ENCODE results near the gene MPV17.
A peak's percentile ranks its signal among the peaks of the same experiment; 100 is the strongest.
"Not testable (repeated sequence)": the region's sequence is repeated elsewhere in the genome, so short reads cannot be mapped to it uniquely, and the experiment has no call there.

The MPV17 gene

DNA sequence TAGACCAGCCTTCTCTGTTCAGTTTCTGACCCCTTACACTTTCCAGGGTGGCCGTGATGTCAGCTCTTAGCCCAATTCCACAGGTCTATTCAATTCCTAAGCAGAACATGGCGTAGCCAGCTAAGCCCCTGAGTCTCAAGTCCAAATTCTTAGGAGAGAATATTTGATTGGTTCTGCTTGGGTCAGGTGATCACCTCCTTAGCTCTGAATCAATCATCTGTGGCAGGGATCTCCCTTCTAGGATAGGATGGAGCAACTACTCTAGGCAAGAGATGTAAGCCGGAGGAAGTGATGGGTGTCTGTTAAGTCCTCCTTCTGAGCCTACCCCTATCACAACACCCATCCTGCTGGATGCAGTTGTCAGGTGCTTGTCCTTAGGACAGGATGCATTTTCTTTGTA is 25.7 kb downstream of the MPV17 start:
- DNase-seq = no peak

DNA sequence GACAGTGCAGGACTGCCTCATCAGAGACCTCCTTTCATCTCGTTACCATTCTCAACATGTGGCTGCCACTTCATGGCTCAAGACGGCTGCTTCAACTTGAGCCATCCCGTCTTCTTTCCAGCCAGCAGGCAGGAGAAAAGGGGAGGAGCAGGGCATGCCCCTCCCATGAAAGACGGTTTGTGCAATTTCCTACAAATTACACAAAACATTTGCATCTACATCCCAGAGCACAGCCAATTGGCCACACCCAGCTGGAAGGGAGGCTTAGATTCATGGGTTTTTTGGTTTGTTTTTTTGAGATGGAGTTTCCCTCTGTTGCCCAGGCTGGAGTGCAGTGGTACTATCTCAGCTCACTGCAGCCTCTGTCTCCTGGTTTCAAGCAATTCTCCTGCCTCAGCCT is 26.4 kb downstream of the MPV17 start:
- DNase-seq = no peak

DNA sequence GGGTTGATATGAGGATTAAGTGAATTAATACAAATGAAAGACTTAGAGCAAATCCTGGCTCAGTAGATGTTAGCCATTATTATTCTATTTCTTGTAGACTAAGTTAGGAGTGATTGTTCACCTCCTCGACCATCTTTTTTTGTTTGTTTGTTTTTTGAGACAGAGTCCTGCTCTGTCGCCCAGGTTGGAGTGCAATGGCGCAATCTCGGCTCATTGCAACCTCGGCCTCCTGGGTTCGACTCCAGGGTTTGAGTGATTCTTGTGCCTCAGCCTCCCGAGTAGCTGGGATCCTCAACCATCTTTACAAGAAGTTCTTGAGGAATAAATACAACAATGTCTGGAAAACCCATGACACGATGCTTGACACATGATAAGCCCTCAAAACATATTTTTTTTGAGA is 28.0 kb downstream of the MPV17 start:
- DNase-seq = no peak

DNA sequence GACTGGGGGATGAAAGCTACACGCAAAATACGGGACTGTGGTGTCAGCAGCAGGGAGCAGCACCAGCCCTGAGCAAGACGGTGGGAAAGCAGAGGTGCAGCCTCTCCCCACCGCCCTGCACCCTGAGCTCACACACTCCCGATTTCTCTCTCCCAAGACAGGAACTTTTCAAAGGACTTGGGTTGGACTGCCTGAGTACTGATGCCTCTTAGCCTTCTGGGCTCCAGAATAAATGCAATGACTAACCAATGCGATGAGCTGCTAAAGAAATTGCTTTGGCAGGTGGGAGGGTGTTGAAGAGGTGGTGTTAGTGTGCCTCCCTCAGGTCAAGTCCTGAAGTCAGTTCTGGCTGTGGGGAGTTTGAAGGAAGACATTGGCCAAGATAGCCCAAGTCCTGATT is 31.0 kb downstream of the MPV17 start:
- peak; percentile 19 for DNase-seq

DNA sequence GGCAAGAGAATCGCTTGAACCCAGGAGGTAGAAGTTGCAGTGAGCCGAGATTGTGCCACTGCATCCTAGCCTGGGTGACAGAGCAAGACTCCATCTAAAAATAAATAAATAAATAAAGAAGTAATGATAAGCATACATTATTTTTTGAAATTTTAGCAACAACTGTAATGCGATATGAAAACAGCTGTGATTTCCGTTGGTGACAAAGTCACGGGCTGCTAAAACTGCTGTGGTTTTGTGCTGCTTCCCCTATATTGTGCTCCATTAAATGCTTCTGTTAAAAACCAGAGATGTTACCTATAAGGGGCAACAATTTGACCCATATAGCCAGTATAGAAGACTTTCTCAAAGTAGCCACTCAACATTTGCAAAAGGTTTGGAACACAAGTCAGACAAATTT is 32.3 kb downstream of the MPV17 start:
- no peak for DNase-seq

DNA sequence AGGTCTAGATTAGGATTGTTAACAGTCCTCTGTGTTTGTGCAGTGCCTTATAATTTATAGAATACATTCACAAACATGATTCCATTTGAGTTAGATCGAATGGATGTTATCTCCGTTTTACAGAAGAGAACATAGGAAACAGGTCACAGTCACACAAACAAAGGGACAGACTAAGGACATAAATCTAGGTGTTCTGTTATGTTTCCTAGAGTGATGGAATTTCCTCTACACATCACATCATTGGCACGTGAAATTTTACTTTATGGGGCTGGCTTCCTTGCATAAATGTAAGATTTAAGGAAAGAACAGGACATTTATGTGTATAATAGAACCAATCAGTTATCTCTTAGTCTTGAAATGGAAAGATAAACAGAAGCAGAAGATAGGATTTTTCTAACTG is 34.3 kb downstream of the MPV17 start:
- no peak for DNase-seq

DNA sequence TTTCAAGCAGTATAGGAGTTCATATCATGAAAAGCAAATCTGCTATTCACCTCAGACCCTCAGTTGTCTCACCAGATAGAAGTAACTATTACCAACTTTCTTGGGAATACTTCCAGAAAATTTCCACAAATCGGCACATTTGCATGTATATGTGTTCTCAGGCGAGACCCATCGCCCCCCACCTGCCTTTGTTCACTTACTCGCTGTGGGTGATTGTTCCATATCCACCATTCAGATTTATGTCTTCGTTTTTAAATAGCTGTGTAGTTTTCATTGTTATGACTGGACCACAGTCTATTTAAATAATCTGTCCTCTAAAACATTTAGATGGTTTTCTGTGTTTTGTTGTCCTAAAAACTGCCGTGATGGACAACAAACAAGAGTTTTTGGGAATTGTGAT is 37.4 kb downstream of the MPV17 start:
- DNase-seq = no peak

DNA sequence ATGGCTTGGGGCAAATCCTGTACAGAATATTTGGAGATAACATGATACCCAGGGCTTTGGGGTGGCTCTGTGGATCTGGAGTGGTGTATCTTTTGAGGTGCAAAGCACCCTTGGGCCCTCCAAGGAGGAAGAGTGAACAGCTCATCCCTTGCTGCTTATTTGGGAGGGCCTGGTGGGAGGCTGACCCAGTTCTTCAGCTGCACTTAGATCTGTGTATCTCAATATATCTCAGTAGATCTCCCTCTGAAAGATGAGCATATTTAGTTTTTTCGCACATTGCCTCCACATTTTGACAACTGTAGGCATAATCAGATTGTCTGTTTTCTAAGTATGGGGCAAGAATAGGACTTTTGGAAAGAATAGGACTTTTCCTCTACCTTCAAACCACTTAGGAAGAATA is 37.9 kb downstream of the MPV17 start:
- DNase-seq = no peak

DNA sequence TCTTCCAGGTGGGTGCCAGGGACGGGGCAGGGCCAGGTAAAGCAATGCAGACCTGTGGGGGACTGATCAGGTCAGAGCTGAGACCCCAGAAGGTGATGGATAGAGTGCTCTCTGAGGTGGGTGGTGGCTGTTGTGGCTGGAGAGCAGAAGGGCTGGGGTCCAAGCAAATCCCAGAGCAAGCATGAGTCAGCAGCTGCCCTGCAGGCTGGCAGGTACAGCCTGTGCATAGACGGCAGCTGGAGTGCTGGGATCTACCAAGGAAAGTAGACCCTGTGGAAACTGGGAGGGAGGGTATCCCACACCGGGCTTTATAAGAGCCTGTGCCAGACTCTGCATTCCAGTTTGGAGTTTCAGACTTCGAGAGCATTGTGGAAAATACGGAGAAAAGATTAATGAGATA is 40.0 kb downstream of the MPV17 start:
- DNase-seq = peak; percentile 39

DNA sequence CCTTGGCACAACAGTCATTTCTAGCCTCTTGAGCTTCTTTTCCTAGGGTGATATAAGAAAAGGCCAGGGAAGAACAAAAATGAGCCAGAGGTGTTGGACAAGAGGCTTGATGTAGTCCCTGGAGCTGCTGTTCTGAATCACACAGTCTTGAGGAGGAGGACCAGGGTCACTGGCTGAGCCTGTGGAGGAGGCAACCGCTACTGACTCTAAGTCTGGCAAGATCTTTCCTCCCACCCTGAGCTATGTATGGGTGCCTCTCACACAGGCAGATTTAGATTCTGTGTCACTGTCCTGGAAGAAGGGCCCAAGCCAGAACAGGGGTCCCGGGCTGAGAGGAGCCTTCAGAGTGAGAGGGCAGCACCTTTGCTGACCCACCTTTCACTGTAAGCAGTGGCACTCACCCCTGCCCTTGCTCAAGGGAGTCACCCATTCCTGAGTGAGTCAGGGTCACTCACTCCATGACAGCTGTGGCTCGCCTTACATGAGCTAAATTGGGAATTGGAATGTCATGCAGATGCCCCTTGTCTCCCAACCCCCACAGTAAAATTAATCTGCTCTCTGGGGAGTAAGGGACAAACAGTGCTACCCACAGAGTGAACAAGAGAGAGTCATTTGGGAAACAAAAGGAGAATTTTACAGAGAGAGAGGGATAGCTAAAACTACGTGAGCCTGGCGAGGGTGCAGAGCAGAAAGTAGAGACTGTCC is 40.9 kb downstream of the MPV17 start, which contains the start of gene TRIM54:
TSS of gene TRIM54 (plus strand) at position 575 of the 705 bp plus-strand sequence. CDS start 303 bp downstream, outside the sequence.
- DNase-seq = no peak

DNA sequence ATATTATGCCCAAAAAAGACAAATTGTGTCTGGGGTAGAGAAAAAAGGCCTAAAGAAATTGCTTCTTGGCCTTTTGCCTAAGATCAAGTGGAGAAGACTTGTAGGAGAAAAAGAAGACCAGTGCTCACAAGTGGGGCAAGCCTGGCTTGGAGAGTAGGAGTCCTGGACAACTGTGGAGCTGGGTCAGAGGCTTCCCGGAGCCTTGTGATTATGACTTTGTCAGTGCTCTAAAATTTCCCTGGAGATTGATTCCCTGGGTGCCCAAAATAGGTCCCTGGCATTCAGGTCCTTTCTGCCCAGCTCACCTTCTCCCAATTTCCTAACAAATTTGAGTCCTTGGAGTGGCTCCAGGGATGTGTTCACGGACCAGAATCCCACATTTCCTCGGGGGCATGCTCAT is 41.5 kb downstream of the MPV17 start:
- no peak for DNase-seq

DNA sequence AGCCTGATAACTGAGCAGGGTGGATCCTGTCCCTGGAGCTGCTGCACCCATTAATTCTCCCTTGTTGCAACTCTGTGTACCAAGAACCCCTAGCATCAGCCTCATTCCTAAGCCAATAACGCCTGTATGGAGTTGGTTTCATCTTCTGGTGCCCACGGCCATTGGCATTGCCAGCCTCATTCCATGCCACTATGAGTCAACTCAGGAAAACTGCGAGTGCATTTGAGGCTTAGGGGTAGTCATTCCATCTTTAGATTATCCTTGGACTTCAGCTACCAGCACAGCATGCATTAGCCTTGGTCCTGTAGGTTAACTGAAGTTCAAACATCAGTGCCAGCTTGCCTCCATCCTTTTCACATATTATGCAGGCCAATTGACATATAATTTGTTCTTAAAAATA is 42.1 kb downstream of the MPV17 start:
- DNase-seq = no peak

DNA sequence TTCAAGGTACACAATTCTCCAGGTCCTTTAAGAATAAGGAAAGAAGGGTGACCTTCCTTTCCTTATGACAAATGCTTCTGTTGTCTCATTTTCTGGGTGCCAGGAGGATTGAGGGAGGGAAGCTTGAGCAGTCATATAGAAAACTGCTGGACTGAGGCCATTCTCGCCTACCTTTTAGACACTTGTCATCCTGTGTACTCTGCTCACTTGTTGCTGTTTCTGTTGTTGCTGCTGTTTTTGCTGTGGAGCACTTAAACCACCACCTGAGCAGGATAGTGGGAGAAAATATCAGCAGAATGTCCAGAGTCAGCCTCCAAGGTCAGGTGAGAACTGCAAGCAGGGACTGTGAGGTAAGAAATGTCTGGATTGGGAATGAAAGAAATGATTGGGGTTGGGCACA is 44.9 kb downstream of the MPV17 start:
- DNase-seq = no peak

DNA sequence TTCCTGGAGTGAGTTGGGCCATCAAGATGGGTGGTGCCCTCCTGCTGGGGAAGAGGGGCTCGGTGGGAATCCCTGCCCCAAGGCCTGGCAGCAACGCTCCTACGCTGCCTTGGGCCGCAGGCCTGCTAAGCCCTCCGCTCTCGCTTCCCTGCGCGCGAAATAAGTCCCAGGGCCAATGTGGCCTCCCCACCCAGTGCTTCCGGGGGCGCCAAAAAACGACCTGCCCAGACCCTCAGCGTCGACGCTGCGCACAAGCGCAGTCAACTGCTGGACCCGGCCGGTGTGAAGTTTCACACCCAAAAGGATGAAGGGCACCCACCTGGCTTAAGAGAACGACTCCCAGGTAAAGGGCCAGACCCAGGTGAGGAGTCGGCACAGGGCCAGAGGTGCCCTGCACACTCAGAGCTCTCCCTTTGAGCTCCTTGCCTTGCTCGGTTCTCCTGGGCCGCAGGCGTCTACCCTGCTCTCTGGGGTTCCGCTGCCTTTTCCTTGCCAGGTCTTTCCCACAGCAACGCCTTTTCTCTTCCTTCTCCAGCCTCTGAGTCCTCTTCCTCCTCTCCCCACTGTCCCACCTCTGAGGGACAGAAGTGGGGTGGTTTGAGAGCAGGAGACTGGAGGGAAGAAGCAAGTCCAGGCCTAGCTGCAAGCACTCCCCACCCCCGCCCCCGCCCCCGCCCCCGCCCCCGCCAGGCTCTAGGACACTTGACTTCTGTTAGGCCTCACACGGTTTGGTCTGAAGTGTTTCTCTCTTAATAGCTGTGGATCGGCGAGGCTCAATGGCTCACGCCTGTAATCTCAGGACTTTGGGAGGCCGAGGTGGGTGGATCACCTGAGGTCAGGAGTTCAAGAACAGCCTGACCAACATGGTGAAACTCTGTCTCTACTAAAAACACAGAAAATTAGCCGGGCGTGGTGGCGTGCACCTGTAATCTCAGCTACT is 47.4 kb downstream of the MPV17 start, which contains the start of gene DNAJC5G:
TSS of gene DNAJC5G (plus strand) at position 223 of the 940 bp plus-strand sequence. CDS start 1,296 bp downstream, outside the sequence.
- no peak for DNase-seq

DNA sequence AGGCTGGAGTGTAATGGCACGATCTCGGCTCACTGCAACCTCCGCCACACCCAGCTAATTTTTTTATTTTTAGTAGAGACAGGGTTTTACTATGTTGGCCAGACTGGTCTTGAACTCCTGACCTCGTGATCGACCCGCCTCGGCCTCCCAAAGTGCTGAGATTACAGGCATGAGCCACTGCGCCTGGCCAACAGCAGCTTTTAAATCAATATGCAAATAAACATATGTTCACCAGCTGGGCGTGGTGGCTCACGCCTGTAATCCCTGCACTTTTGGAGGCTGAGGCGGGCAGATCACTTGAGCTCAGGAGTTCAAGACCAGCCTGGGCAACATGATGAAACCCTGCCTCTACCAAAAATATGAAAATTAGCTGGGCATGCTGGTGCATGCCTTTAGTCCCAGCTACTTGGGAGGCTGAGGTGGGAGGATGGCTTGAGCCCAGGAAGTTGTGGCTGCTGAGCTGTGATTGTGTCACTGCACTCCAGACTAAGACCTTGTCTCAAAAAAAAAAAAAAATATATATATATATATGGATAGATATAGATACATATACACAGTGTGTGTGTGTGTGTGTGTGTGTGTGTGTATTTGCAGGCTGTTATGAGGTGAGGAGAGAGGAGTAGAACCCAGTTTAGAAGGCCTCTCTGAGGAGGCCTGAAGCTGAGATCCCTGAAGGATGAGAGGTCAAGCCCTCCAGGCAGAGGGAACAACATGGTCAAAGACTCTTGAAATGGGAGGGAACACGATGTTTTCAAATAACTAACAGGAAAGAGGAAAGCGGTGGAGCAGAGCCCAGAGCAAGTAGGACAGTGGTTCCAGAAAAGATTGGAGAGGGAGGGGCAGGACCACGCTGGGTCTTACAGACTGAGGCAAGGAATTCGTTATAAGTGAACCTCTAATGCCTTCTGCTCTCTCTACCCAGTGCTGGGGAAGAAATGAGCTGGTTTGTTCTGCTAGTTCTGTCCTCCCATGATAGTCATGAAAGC is 50.1 kb downstream of the MPV17 start:
- not testable (repeated sequence) for DNase-seq

DNA sequence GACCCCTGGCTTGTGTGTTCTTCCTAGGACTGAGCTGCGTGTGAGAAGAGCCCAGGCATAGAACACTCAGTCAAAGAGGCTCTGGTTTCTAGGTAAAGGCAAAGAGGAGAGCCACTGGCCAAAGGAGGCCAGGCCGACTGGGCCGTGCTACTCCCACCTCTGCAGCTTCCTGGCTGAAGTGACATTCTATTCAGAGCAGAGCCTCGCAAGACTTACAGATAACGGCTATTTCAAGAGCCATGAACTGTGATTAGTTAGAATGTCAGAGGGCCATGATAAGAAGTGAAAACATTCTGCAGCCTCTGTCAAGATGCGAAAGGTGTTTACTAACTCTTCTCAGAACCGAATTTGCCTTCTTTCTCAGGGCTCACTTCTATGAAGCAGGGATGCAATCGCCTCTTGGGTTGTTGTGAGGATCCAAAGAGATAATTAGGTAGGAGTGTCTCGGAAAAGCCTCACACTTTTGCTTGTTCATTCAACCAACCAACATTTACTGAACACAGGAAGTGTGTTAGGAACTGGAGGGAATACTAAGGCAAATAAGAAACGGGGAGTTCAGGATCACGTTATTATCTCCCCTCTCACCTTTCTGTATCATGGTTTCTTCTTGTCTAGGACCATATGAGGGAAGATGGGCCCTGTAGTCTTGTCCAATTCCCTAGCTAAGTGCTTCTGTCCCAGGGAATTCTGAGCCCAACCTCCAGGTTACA is 51.1 kb downstream of the MPV17 start:
- DNase-seq = no peak

DNA sequence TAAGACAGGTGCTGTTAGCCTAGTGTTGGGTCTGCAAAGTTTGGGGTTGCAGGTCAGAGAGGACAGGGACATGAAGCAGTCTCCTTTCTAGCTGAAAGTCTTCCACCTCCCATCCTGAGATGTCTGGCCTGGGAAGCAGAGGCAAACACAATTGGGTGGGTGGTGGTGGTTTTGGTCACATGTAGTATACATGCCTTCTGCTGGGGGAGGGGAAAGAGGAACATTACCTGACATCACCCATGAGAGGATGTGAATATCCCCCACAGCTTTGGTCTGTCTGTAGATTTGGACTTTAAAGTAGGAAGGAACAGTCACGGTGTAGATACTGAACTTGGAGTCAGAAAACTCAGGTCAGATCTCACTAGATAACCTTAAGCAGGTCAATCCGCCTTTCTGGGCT is 52.2 kb downstream of the MPV17 start:
- no peak for DNase-seq

DNA sequence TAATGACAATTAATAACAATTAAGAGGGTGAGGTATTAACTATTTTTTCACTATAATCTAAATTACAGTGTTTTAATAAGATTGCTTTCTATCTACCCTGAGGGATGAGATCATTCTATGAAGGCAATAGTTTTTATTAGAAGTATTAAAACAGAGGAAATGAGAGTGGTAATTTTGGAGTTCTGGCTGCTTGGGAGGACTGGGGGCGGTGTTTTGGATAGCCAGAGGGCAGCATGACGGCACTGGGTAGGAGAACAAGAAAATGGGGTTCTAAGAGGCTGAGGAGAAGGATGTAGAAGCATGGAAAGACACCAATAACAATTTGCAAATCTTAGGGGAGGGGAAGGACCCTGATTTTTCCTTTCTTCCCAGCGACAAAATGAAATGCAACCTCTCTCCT is 52.8 kb downstream of the MPV17 start:
- no peak for DNase-seq

DNA sequence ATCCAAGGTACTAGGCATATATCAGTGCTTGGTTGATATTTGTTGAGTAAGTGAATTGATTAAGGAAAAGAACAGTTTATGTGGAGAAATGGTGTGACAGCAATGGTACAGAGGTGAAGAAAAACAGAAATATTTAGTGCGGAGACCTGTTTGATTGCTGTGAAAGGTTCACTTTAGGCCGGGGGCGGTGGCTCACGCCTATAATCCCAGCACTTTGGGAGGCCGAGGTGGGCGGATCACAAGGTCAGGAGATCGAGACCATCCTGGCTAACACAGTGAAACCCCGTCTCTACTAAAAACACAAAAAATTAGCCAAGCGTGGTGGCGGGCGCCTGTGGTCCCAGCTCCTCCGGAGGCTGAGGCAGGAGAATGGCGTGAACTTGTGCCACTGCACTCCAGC is 54.6 kb downstream of the MPV17 start:
- DNase-seq = not testable (repeated sequence)

DNA sequence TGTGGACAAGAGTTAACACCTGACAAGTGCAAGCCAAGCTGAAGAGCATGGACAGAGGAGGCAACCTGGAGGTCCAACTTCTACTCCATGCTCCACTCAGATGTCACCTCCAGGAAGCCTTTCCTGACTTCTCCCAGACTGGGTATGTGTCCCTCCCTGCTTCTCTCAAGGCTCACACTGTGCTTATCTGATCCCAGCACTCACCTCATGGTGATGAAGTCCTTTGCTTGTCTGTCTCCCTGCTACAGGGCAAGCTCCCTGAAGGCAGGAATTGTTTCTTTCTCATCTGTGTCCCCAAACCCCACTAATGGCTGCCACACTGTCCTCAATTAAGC is 57.4 kb downstream of the MPV17 start:
- no peak for DNase-seq

DNA sequence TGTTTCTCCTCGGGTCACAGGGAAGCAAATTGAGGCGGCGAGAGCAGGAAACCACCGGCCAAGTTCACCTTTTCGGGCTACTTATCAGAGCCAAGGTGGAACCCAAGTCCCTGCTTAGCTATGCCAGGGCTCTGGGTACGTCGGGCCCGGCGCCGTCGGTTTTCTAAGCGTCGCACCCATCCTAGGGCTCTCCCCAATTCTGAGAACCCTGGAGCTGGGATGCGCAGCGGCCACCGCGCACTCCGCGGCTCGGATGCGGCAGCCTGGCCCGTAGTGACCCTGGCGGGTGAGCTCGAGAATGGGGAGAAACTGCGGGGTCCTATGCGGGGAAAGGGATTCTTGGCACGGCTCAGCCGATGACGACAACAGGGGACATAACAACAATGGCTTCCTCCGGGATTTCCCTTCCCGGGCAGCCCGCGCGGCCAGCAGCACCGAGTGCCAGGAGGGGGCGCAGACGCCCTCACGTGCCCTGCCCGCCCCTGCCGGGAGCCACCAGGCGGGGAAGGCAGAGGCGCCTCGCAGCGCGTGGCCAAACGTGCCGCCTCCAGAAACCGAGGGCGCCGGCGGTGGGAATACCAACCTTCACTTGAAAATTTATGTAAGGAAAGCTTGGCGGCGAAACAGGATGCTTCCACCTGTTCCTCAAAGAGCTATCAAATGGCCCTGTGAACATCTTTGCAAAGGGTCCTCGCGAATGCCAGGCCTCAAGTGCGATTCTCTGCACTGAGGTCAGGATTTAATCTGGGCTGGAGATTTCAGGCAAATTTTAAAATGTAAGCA is 58.0 kb downstream of the MPV17 start:
- DNase-seq = peak; percentile 82
